Liver (tissue), 9 donors: ENCODE results near the gene RB1. TPM values are rescaled to one million over a fixed set of nuclear protein-coding genes. Genes with fewer than 3 reads are reported as not detected.

Experiments
- DNase-seq: peaks from one replicate; pipeline ENCODE4 v3.0.0-alpha.2; 2017; ENCODE audit warnings: low spot score
- H3K27ac ChIP-seq, 2 donors: one replicate each; pipeline ENCODE4 v1.7.0; 2013; ENCODE audit warnings: inconsistent platforms in 2 of 2, low read length in 2 of 2, control low read depth in 1 of 2, low read depth in 1 of 2, mild to moderate bottlenecking in 1 of 2
- H3K27me3 ChIP-seq, 4 donors: one replicate each; pipeline versions ENCODE4 v1.6.1 to v1.7.0; 2013; ENCODE audit warnings: low read length in 3 of 4, inconsistent platforms in 1 of 4, mild to moderate bottlenecking in 1 of 4, moderate library complexity in 1 of 4; ENCODE audit not compliant: control insufficient read depth in 4 of 4, insufficient read depth in 4 of 4
- H3K36me3 ChIP-seq, 4 donors: one replicate each; pipeline versions ENCODE4 v1.6.1 to v1.7.0; 2013; ENCODE audit warnings: low read length in 3 of 4, mild to moderate bottlenecking in 3 of 4, low read depth in 1 of 4, moderate library complexity in 1 of 4; ENCODE audit not compliant: control insufficient read depth in 4 of 4, insufficient read depth in 3 of 4
- H3K4me1 ChIP-seq, 4 donors: one replicate each; pipeline versions ENCODE4 v1.6.1 to v1.7.0; 2013; ENCODE audit warnings: low read length in 3 of 4, mild to moderate bottlenecking in 3 of 4, moderate library complexity in 1 of 4; ENCODE audit not compliant: control insufficient read depth in 4 of 4, insufficient read depth in 4 of 4
- H3K4me3 ChIP-seq, 3 donors: one replicate each; pipeline versions ENCODE4 v1.6.1 to v1.7.0; 2013; ENCODE audit warnings: low read length in 3 of 3, control low read depth in 1 of 3, low read depth in 1 of 3, mild to moderate bottlenecking in 1 of 3
- H3K9ac ChIP-seq, 2 donors: one replicate each; pipeline ENCODE4 v1.7.0; 2013; ENCODE audit warnings: low read length in 2 of 2, mild to moderate bottlenecking in 2 of 2, moderate library complexity in 2 of 2, control low read depth in 1 of 2, low read depth in 1 of 2
- H3K9me3 ChIP-seq, 4 donors: one replicate each; pipeline versions ENCODE4 v1.6.1 to v1.7.0; 2013; ENCODE audit warnings: low read length in 3 of 4; ENCODE audit not compliant: control insufficient read depth in 4 of 4
- CTCF ChIP-seq: fragments of 150-350 bp; IDR thresholded peaks from 2 replicates; pipeline ENCODE4 v1.5.1; 2017; ENCODE audit warnings: improper control_type of control experiment, low read depth, low read length; ENCODE audit not compliant: missing input control
- EGR1 ChIP-seq, 2 donors: IDR thresholded peaks; 2 replicates each; pipeline ENCODE4 v1.6.1; 2016 to 2018; ENCODE audit warnings: antibody characterized with exemption in 2 of 2, low read depth in 2 of 2
- FOXA1 ChIP-seq: IDR thresholded peaks from 2 replicates; pipeline ENCODE4 v1.6.1; 2016; ENCODE audit warnings: antibody characterized with exemption
- FOXA2 ChIP-seq: IDR thresholded peaks from 2 replicates; pipeline ENCODE4 v1.6.1; 2016; ENCODE audit warnings: antibody characterized with exemption
- GABPA ChIP-seq, 2 donors: IDR thresholded peaks in 1 of 2; conservative IDR thresholded peaks in 1 of 2; 2 replicates each; pipeline ENCODE4 v1.6.1; 2016; ENCODE audit warnings: antibody characterized with exemption in 2 of 2, mild to moderate bottlenecking in 1 of 2, moderate library complexity in 1 of 2
- HNF4A ChIP-seq, 2 donors: conservative IDR thresholded peaks; 2 replicates each; pipeline ENCODE4 v1.6.1; 2016; ENCODE audit warnings: antibody characterized with exemption in 2 of 2, mild to moderate bottlenecking in 2 of 2
- HNF4G ChIP-seq: IDR thresholded peaks from 2 replicates; pipeline ENCODE4 v1.6.1; 2016; ENCODE audit warnings: antibody characterized with exemption
- JUND ChIP-seq, 2 donors: IDR thresholded peaks; 2 replicates each; pipeline ENCODE4 v1.6.1; 2016; ENCODE audit warnings: antibody characterized with exemption in 2 of 2
- NR2F2 ChIP-seq: IDR thresholded peaks from 2 replicates; pipeline ENCODE4 v1.6.1; 2016; ENCODE audit warnings: antibody characterized with exemption
- RAD21 ChIP-seq, 2 donors: IDR thresholded peaks; 2 replicates each; pipeline ENCODE4 v1.6.1; 2016; ENCODE audit warnings: antibody characterized with exemption in 2 of 2, mild to moderate bottlenecking in 2 of 2
- RXRA ChIP-seq, 2 donors: IDR thresholded peaks; 2 replicates each; pipeline ENCODE4 v1.6.1; 2017 to 2018; ENCODE audit warnings: antibody characterized with exemption in 2 of 2, mild to moderate bottlenecking in 1 of 2
- SP1 ChIP-seq: IDR thresholded peaks from 2 replicates; pipeline ENCODE4 v1.6.1; 2018; ENCODE audit warnings: antibody characterized with exemption, mild to moderate bottlenecking
- TAF1 ChIP-seq: conservative IDR thresholded peaks from 2 replicates; pipeline ENCODE4 v1.6.1; 2016; ENCODE audit warnings: antibody characterized with exemption, mild to moderate bottlenecking
- YY1 ChIP-seq: IDR thresholded peaks from 2 replicates; pipeline ENCODE4 v1.6.1; 2016; ENCODE audit warnings: antibody characterized with exemption, mild to moderate bottlenecking
- ZBTB33 ChIP-seq: IDR thresholded peaks from 2 replicates; pipeline ENCODE4 v1.6.1; 2016; ENCODE audit warnings: antibody characterized with exemption
- WGBS: extraction: QIAGEN DNeasy Blood & Tissue Kit; methylation state at CpG from one replicate; pipeline ENCODE4 v1.1.7; 2013; 5-methylcytosine and 5-hydroxymethylcytosine counted together
- polyA plus RNA-seq, 2 donors: library from polyadenylated mRNA; stranded (reverse) in 1 of 2; unstranded in 1 of 2; fragments of 200-250 nt in 1 of 2; fragments of >200 nt in 1 of 2; fragmentation: Nextera tagmentation in 1 of 2; extraction: Ambion mirVana in 1 of 2; gene quantifications; one replicate each; pipeline versions ENCODE4 v1.2.1 to v1.2.3, GENCODE V29; 2013 to 2015
- total RNA-seq, 2 donors: library from RNA; depleted of rRNA; stranded (reverse); fragments of >200 nt; gene quantifications; one replicate each; pipeline ENCODE4 v1.2.3, GENCODE V29; 2014
- TF ChIP-seq, protein P1 (sequence below): IDR thresholded peaks from 2 replicates; pipeline ENCODE4 v1.6.1; 2016; ENCODE audit warnings: antibody characterized with exemption
- TF ChIP-seq, protein P2 (sequence below): IDR thresholded peaks from 2 replicates; pipeline ENCODE4 v1.6.1; 2016; ENCODE audit warnings: antibody characterized with exemption, mild to moderate bottlenecking
- TF ChIP-seq, protein P3 (sequence below): IDR thresholded peaks from 2 replicates; pipeline ENCODE4 v1.6.1; 2016; ENCODE audit warnings: antibody characterized with exemption
- donor health status: healthy.
- donor health status: healthy.
- donor health status: healthy.
- donor health status: healthy.
- donor health status: healthy.

Gene RB1
- total and polyA plus RNA-seq, 4 donors, result 6.6 to 30.6 (median 8.9) TPM

- H3K4me3 ChIP-seq, result no peak overlapping the region
- no peaks in the 10 kb centered on the region for H3K27me3 ChIP-seq
- H3K9me3 ChIP-seq, result no peaks in the 10 kb centered on the region
- WGBS, result 75% methylated on average over 4 of the region's 4 CpGs
- DNase-seq, result no peak
- peaks cover 4 to 11% (median 9%) of the 10 kb centered on the region in 4 donors for H3K4me1 ChIP-seq
- TF ChIP-seq, protein P1, sequence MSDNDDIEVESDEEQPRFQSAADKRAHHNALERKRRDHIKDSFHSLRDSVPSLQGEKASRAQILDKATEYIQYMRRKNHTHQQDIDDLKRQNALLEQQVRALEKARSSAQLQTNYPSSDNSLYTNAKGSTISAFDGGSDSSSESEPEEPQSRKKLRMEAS, result no peak
- TF ChIP-seq YY1 (no peak), ZBTB33 (no peak), CTCF (no peak), HNF4G (no peak), HNF4A (conservative IDR thresholded peaks at IDR 0.05) (no peak), NR2F2 (no peak)
- H3K27ac ChIP-seq, result peak overlapping the region; percentile 12 to 77
- H3K36me3 ChIP-seq, result no peaks in the 10 kb centered on the region
- no peak overlapping the region for H3K9ac ChIP-seq
These were observed 189.7 kb downstream of the RB1 start for GRCh38 chr13:48493066-48493765.

DNA sequence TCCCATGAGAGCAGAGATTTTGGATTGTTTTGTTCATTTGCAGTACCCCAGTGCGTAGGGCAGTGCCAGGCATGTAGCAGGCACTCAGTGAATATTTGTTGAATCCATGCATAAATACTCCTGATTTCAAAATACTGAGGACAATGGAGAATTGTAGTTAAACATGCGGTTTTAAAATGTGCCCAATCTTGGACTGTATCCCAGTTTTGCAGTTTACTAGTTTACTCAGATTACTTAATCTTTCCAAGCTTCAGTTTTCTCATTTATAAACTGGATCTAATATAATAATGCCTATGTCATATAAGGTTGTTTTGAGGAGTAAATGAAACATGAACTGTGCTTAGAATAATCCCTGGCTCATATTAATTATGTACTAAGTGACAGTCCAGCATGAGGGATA is 190.3 kb downstream of the RB1 start:
- TF ChIP-seq, protein P2, sequence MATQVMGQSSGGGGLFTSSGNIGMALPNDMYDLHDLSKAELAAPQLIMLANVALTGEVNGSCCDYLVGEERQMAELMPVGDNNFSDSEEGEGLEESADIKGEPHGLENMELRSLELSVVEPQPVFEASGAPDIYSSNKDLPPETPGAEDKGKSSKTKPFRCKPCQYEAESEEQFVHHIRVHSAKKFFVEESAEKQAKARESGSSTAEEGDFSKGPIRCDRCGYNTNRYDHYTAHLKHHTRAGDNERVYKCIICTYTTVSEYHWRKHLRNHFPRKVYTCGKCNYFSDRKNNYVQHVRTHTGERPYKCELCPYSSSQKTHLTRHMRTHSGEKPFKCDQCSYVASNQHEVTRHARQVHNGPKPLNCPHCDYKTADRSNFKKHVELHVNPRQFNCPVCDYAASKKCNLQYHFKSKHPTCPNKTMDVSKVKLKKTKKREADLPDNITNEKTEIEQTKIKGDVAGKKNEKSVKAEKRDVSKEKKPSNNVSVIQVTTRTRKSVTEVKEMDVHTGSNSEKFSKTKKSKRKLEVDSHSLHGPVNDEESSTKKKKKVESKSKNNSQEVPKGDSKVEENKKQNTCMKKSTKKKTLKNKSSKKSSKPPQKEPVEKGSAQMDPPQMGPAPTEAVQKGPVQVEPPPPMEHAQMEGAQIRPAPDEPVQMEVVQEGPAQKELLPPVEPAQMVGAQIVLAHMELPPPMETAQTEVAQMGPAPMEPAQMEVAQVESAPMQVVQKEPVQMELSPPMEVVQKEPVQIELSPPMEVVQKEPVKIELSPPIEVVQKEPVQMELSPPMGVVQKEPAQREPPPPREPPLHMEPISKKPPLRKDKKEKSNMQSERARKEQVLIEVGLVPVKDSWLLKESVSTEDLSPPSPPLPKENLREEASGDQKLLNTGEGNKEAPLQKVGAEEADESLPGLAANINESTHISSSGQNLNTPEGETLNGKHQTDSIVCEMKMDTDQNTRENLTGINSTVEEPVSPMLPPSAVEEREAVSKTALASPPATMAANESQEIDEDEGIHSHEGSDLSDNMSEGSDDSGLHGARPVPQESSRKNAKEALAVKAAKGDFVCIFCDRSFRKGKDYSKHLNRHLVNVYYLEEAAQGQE, result no peak
- TF ChIP-seq FOXA1 (peak; percentile 20), SP1 (no peak), TAF1 (no peak), YY1 (peak; percentile 45), NR2F2 (no peak), ZBTB33 (peak; percentile 33), JUND (IDR thresholded peaks at IDR 0.05) (peak in 1 of 2 donors; percentile 12), GABPA (IDR thresholded peaks at IDR 0.05 in 1 of 2, conservative IDR thresholded peaks at IDR 0.05 in 1 of 2) (no peak), HNF4A (conservative IDR thresholded peaks at IDR 0.05) (peak in 1 of 2 donors; percentile 26), FOXA2 (no peak), EGR1 (IDR thresholded peaks at IDR 0.05; ENCODE audit: low read depth in 2 of 2) (no peak), RXRA (IDR thresholded peaks at IDR 0.05) (peak in 1 of 2 donors; percentile 21), HNF4G (no peak), RAD21 (IDR thresholded peaks at IDR 0.05) (peak; percentile 30 to 31), CTCF (no peak)
- TF ChIP-seq, protein P3, sequence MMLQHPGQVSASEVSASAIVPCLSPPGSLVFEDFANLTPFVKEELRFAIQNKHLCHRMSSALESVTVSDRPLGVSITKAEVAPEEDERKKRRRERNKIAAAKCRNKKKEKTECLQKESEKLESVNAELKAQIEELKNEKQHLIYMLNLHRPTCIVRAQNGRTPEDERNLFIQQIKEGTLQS, result no peak
- TF ChIP-seq, protein P1, result peak; percentile 50
- H3K27me3 ChIP-seq, result no peaks in the 10 kb centered on the region
- no peak for DNase-seq
- H3K27ac ChIP-seq, result peak overlapping the region in 1 of 2 donors; percentile 77
- no peak overlapping the region for H3K4me3 ChIP-seq
- WGBS, result 35% methylated on average over 2 of the region's 2 CpGs
- no peaks in the 10 kb centered on the region for H3K9me3 ChIP-seq
- H3K9ac ChIP-seq, result no peak overlapping the region
- H3K4me1 ChIP-seq, result peaks cover 4 to 11% (median 9%) of the 10 kb centered on the region in 4 donors
- H3K36me3 ChIP-seq, result no peaks in the 10 kb centered on the region
